Effector CD8-positive, alpha-beta T cell (primary cell): Measurements from ENCODE around the gene DNAH6.

ENCODE experiments used
- DNase-seq: peaks from one replicate; lab custom pipeline; 2025; lab: John Stamatoyannopoulos, UW

DNAH6 gene

GRCh38 chr2:84628486-84628885 is 112.2 kb downstream of the DNAH6 start:
- no peak for DNase-seq

DNA sequence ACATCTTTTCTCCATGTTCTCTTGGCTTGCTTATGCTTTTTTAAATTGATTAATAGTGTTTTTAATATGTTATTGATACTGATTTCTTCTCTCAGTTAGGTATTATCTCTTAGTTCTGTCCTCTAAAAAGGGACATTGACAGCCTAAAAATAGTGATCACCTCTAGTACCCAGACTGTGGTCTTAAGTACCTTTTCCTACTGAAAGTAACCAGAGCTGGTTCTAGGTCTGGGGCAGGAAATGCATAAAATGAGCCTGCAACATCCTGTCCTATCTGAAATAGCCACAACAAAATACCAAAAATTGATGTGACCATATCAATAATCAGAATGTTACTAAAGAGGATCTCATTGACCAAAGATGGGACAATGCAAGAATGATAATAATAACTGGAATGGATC is 113.3 kb downstream of the DNAH6 start:
- DNase-seq: no peak

DNA sequence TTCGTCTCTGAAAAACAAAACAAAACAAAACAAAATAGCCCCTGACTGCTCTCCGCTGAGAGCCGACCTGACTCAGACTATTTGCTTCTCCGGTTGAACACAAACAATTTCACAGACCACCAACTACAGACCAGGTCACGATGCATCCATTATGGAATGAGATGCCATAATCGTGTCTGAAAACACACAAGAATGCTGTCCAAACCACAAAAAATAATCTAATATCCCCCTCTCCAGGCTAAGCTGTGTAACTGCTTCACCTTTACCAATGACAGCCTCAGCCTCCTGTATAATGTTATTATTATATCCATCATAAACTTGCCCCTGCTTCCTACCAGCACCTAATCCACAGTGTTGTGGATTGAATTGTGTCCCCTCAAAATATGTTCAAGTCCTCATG is 114.7 kb downstream of the DNAH6 start:
- DNase-seq: no peak

- no peak for DNase-seq
Measured at GRCh38 chr2:84631985-84632384, 115.7 kb downstream of the DNAH6 start.

DNA sequence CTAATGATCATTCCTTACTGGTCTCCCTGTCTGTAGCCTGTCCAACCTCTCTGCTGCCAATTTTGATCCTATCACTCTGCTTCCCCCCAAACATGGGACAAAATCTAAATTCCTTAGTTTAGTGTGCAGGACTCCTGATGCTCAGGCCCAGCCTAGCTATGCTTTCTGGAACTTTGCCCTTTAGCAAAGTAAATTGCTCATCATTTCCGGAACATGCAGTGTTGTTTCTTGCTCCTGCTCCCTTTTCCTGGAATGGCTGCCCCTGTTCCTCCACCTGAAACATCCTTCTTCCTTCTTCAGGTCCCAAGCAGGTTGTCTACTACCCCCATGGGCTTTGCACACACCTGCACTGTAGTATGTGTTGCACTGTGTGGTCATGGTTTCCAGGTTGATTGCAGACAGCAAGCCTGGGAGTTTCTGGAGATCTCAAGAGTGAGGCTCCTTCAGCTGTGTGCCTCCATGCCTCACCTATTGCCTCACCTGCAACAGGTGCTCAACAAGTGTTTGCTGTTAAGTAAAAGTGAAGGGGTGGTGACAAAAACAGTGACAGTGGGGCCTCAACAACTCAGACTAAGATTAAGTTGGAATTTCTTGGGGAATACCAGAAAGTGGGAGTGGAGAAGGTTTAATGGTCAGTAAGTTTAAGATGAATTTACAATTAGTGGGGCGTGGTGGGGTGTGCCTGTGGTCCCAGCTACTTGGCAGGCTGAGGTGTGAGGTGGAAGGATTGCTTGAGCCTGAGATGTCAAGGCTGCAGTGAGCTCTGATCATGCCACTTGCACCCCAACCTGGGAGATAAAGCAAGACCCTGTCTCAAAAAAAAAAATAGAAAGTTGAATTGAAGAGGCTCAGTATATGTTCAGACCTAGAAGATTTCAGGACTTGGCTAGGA is 120.0 kb downstream of the DNAH6 start:
- DNase-seq: no peak

DNA sequence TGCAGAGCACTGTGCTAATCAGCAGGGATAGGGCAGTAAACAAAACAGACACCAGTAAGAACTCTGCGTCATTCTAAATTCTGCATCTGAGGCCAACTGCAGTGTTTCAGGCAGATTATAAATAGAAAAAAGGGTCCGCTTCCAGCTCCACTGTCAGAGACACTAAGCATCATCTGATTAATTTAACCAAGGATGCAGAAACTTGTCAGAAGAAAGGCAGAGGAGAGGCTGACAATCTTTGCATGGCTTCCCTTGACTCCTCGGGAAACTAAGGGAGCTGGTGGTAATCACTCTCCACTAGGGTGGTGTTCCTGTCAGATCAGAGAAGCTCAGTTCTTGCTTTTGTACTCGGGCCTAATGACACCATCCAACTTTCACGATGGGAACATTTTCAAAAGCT is 123.5 kb downstream of the DNAH6 start:
- DNase-seq: no peak

- no peak for DNase-seq
Measured at GRCh38 chr2:84640411-84640810, 124.1 kb downstream of the DNAH6 start.

- DNase-seq: no peak
Measured at GRCh38 chr2:84641021-84641420, 124.7 kb downstream of the DNAH6 start.

GRCh38 chr2:84643991-84644390 is 127.7 kb downstream of the DNAH6 start:
- DNase-seq: no peak

- DNase-seq: no peak
Measured at GRCh38 chr2:84646514-84646913, 130.2 kb downstream of the DNAH6 start.

DNA sequence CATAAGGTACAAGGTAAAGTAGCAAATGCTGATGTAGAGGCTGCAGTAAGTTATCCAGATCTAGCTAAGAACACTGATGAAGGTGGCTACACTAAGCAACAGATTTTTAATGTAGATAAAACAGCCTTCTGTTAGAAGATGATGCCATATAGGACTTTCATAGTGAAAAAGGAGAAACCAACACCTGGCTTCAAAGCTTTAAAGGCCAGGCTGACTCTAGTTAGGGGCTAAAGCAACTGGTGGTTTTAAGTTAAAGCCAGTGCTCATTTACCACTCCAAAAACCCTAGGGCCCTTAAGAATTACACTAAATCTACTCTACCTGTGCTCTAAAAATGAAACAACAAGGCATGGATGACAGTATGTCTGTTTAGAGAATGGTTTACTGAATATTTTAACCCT is 131.0 kb downstream of the DNAH6 start:
- DNase-seq: no peak

- DNase-seq: no peak
Measured at GRCh38 chr2:84649058-84649457, 132.8 kb downstream of the DNAH6 start.

GRCh38 chr2:84649487-84650142 is 133.3 kb downstream of the DNAH6 start:
- no peak for DNase-seq

- no peak for DNase-seq
Measured at GRCh38 chr2:84652431-84652830, 136.1 kb downstream of the DNAH6 start.

DNA sequence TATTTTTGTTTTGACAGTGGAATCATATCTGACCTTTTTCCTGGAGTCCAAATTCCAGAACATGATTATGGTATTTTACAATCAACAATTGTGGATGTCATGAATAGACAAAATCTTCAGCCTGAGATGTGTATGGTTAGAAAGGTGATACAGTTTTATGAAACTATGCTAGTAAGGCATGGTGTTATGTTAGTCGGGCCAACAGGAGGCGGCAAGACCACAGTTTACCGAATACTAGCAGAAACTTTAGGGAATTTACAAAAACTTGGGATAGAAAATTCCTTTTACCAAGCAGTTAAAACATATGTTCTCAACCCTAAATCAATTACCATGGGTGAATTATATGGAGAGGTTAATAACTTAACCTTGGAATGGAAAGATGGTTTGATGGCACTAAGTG is 137.0 kb downstream of the DNAH6 start:
- DNase-seq: no peak

GRCh38 chr2:84654414-84654813 is 138.1 kb downstream of the DNAH6 start:
- no peak for DNase-seq

- DNase-seq: no peak
Measured at GRCh38 chr2:84669122-84669521, 152.8 kb downstream of the DNAH6 start.

DNA sequence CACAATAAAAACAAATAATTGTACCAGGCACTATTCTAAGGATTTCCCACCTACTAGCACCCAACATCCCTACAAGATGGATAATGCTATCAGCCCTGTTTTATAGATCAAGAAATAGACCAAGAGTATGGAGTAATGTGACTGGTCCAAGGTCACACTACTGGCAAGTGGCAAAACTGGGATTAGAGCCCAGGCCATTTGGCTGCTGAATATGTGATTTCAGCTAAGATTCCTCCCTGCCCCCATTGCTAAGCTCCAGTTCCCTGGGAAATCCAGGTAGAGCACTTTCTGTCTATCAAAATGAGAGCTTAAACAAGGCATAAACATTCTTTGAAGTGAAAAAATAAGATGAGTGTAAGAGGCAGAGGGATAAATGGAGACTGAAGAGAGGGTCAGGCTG is 157.8 kb downstream of the DNAH6 start:
- no peak for DNase-seq

GRCh38 chr2:84674586-84674985 is 158.3 kb downstream of the DNAH6 start:
- DNase-seq: no peak

DNA sequence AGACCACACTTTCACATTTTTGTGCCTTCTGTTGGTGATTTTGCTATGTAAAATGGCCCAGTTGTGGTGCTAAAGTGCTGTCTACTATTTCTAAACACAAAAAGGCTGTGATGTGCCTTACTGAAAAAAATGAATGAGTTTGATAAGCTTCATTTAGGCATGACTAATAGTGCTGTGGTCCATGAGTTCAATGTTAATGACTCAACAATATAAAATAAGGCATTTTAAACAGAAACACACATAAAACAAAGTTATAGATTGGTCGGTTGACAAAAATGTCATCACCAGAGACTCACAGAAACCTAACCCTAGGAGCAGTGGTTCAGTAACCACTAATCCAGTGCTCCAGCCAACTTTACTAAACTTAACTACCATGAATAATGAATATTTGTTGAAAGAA is 160.0 kb downstream of the DNAH6 start:
- DNase-seq: no peak

DNA sequence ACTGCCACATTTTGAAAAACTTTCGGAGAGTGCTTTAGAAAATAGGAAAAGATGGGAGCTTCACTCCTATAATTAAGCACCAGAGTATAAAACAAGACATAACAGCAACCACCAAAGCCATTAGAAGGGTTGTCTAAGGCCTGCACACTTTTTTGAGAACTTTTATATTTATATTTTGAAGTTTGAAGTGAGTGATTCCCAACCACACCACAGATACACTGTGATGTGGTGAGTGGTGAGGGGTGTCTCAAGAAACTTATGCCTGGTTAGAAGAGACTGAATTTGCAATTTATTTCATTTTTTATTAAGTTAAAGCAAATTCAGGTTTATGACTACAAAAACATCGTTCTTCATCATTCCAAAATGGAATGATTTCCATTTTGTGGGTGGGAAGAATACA is 161.9 kb downstream of the DNAH6 start:
- DNase-seq: no peak

GRCh38 chr2:84686783-84687476 is 170.6 kb downstream of the DNAH6 start:
- DNase-seq: no peak
